Stomach smooth muscle (tissue), 2 donors: ENCODE measurements around the gene ACSL6.

ENCODE experiments used
- H3K27ac ChIP-seq: one replicate; pipeline ENCODE4 v1.7.0; 2013; ENCODE audit warnings: mild to moderate bottlenecking, low read length, inconsistent platforms
- H3K27me3 ChIP-seq, 2 donors: one replicate each; pipeline ENCODE4 v1.7.0; 2013; ENCODE audit warnings: low read length in 2 of 2; ENCODE audit not compliant: insufficient read depth in 2 of 2, control insufficient read depth in 1 of 2
- H3K36me3 ChIP-seq, 2 donors: one replicate each; pipeline ENCODE4 v1.7.0; 2013; ENCODE audit warnings: low read length in 2 of 2; ENCODE audit not compliant: control insufficient read depth in 2 of 2, insufficient read depth in 2 of 2
- H3K4me1 ChIP-seq: one replicate; pipeline ENCODE4 v1.7.0; 2013; ENCODE audit warnings: low read length; ENCODE audit not compliant: control insufficient read depth, insufficient read depth
- H3K4me3 ChIP-seq, 2 donors: one replicate each; pipeline ENCODE4 v1.7.0; 2013; ENCODE audit warnings: low read length in 2 of 2
- H3K9ac ChIP-seq, 2 donors: one replicate each; pipeline ENCODE4 v1.7.0; 2013; ENCODE audit warnings: low read length in 2 of 2, mild to moderate bottlenecking in 1 of 2
- H3K9me3 ChIP-seq, 2 donors: one replicate each; pipeline ENCODE4 v1.7.0; 2013; ENCODE audit warnings: low read length in 2 of 2; ENCODE audit not compliant: control insufficient read depth in 2 of 2
- donor health status: healthy.
- donor health status: Pancreatic carcinoma.

The ACSL6 gene

DNA sequence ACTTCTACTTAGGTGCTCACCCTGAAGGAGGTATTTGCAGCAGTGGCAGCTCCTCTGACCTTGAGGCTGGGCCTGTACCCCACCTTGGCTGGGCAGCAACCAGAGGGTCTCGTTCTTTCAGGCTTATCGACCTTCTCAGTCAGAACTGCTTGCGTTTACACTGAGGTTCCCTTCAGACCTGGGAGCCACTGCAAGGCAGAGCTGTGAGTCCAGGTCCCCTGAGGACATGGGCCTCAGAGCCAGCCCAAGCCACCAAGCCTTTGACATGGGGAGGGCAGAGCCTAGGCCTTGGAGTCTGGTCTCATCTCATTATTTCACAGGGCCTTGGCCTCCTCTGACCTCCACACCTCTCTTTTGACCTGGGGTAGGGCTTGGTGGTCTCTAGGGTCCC lies 13.7 kb downstream of the ACSL6 start:
- no peaks in the 10 kb centered on the region for H3K36me3 ChIP-seq
- H3K4me1 ChIP-seq: peaks cover 4% of the 10 kb centered on the region
- H3K4me3 ChIP-seq: no peak overlapping the region
- no peaks in the 10 kb centered on the region for H3K27me3 ChIP-seq
- no peak overlapping the region for H3K27ac ChIP-seq
- no peaks in the 10 kb centered on the region for H3K9me3 ChIP-seq
- H3K9ac ChIP-seq: no peak overlapping the region

DNA sequence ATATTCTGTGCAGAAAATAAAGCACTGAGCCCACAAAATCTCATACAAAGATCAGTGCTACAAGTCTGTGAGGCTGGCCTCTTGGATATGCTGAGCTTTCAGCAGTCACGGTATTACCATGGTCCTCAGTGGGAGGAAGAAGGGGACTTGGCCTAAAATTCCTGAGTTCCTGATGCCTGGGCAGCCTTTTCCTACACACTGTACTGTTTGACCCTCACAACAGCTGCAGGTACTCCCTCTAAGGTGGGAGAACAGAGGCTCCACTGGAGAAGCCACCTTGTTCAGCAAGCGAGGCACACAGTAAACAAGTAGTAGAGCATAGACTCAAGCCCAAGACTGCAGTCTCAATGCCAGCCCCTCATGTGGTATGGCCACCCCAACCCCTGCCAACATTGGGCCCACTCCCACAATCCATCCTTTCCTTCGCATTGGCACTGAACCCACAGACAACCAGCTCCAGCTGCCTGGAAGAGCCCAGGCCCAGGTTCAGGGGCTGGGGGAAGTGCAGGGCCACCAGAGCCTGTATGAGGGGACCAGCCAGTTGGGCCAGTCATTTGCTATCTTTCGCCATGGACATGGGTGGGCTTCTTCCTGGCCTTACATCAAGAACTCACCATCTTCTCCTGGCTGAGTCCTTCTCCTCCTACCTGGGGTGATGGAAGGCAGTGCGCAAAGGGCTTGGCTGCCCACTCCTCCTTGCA lies 14.3 kb downstream of the ACSL6 start:
- Histone ChIP-seq H3K9me3 (no peaks in the 10 kb centered on the region), H3K9ac (no peak overlapping the region), H3K27ac (no peak overlapping the region), H3K4me3 (no peak overlapping the region), H3K36me3 (no peaks in the 10 kb centered on the region), H3K4me1 (peaks cover 4% of the 10 kb centered on the region), H3K27me3 (no peaks in the 10 kb centered on the region)

DNA sequence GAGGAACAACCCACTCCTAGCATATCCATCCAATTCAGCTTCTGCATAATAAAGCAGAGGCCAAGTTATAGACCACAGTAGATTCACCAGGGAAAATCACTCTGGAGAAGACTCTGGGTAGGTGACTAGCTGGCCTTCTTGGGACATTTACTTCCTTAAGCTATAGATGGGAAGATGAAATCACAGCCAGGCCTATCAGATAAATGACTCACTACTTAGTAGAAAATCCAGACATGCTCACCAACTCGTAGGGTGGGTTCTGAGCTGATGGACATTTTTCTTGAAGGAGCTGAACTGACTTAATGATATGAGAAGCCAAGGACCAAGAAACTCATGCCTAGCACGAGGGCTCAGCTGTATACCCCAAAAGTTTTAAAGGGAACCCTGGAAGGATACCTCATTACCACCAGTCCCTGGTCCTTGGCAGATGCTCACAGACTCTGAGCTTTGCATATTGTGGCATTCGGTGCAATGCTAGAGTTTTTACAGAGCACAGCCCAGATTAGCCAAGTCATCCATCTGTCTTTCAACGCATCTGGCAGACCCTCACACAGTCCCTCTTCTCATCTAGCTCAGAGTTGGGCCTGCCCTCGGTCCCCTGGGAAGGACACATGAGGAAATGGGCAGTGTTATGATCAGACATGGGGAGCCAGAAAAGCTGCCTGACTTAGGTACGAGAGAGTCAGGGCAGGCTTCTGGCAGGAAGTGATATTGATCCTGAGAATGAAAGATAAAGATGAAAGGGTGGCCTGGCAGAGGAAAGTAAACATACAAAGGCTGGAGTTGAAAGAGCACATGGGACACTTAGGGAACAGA lies 15.0 kb downstream of the ACSL6 start:
- Histone ChIP-seq H3K9ac (no peak overlapping the region), H3K4me3 (no peak overlapping the region), H3K4me1 (peaks cover 4% of the 10 kb centered on the region), H3K27me3 (no peaks in the 10 kb centered on the region), H3K9me3 (no peaks in the 10 kb centered on the region), H3K36me3 (no peaks in the 10 kb centered on the region), H3K27ac (no peak overlapping the region)

DNA sequence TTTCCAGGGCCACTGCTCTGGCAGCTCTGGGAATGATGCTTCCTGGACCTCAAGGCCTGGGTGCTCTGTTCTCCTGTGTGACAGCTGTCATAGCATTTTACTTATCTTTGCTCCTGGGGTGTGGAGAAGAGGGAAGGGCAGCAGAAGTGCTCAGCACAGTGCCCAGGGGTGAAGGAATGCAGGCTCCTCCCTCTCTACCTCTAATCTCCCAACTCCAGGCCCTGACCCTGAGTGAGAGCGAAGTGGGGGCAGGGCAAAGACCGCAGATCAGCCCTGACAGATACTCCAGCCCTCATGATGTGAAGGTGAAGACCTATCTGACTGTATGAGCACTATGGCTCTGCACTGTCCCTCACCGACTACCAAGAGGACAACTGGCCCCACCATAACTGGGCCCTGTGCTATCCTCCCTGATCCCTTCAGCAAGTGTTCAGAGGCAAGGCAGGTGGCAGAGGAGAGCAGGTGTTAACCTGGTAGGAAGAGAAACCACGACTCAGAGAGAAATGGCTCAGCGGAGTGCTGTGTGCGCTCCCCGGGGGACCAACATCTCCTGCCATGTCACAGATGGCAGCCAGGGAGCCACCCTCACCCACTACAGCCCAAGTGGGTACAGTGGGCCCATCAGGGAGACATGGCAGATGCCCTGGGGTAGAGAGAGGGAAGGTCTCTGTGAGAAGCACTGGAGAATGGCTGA lies 16.8 kb downstream of the ACSL6 start:
- Histone ChIP-seq H3K4me3 (no peak overlapping the region), H3K36me3 (no peaks in the 10 kb centered on the region), H3K27me3 (no peaks in the 10 kb centered on the region), H3K4me1 (peaks cover 4% of the 10 kb centered on the region), H3K27ac (no peak overlapping the region), H3K9me3 (no peaks in the 10 kb centered on the region), H3K9ac (no peak overlapping the region)

DNA sequence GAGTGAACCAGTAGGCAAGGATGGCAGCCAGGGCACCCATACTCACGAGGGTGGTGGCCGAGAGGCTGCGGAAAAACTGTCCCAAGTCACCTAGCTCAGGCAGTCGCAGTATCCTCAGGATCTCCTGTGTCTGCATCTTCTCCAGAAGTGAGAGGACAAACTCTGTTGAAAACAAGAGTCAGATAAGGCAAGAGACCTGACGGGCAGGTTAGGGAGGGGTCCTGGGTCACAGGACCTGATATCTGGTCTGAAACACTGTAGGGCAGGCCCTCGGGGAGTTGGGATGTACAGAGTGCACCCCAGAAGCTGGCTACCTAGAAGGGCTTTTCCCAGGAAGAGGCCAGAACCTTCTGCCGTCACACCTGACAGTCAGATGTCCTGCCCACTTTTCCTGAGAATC lies 17.4 kb downstream of the ACSL6 start:
- Histone ChIP-seq H3K9me3 (no peaks in the 10 kb centered on the region), H3K27me3 (no peaks in the 10 kb centered on the region), H3K36me3 (no peaks in the 10 kb centered on the region), H3K4me1 (no peaks in the 10 kb centered on the region), H3K27ac (no peak overlapping the region), H3K9ac (no peak overlapping the region), H3K4me3 (no peak overlapping the region)

DNA sequence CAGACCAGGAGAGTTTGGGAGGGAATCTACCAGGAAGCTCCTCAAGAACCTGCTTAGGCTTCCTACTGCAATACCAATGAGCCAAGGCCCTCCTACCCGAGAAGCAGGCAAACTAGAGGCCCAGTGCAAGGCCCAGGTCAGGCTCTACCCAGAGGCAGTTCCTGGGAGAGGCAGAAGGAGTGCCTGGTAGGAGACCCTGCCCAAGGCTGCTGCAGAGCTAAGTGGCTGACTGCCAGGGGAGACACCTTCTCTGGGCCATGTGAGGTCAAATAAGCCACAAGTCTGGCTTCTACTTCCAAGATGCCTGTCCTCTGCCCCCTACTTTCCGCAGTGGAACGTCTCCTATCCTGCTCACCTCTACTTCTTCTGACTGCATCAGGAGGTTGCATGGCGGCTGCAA lies 17.8 kb downstream of the ACSL6 start:
- no peak overlapping the region for H3K4me3 ChIP-seq
- no peaks in the 10 kb centered on the region for H3K9me3 ChIP-seq
- no peaks in the 10 kb centered on the region for H3K27me3 ChIP-seq
- no peak overlapping the region for H3K27ac ChIP-seq
- no peaks in the 10 kb centered on the region for H3K36me3 ChIP-seq
- H3K9ac ChIP-seq: no peak overlapping the region
- no peaks in the 10 kb centered on the region for H3K4me1 ChIP-seq

DNA sequence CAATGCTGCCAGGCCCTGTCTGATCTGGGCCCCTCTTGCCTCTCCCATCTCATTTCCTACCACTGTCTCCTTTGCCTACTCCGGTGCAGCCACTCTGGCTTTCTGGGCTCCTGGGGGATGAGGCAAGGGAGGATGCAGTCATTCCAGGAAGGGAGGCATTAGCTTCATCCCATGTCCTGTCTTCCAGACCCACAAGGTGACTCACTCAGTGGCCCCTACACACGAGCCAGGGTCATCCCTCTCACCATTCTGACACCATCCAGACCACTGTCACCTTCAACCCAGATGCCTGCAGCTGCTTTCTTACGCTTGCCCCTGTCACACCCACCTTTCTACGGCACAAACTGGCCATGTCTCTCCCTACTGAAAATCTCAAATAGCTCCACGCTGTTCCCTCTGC lies 19.1 kb downstream of the ACSL6 start:
- Histone ChIP-seq H3K27me3 (no peaks in the 10 kb centered on the region), H3K4me3 (no peak overlapping the region), H3K27ac (no peak overlapping the region), H3K9me3 (no peaks in the 10 kb centered on the region), H3K4me1 (no peaks in the 10 kb centered on the region), H3K36me3 (no peaks in the 10 kb centered on the region), H3K9ac (no peak overlapping the region)

DNA sequence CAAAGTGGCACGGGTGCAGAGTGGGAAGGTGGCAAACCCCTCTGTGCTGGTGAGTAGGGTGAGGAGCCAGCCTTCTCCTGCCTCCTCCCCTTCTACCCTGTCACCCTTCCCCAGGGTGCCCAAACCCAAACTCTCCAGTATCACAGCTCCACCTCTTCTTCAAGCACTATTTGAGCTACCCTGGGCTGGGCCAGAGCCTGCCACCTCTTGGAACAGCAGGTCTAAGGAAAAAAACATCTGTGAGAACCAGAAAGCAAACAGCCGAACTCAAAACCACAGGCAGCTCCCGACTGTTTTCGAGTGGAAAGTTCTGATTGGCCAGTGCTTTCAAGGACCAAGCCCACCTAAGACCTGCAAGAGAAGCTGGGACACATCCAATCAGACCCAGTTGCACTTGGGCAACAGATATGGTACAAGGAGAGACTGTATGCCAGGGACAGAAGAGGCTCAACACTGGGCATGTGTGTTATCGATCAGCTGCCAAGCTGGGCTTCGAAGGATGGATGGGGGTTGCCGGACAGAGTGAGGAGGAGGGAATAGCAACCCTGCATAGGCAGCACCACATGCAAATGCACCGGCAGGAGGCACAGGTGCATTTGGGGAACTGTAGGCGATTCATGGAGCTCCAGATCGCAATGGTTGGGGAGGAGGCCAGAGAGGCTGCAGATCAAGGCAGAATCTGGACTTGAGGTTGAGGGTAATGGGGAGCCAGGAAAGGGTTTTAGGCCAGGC lies 19.7 kb downstream of the ACSL6 start:
- H3K4me1 ChIP-seq: no peaks in the 10 kb centered on the region
- no peak overlapping the region for H3K4me3 ChIP-seq
- H3K9ac ChIP-seq: no peak overlapping the region
- no peaks in the 10 kb centered on the region for H3K27me3 ChIP-seq
- no peaks in the 10 kb centered on the region for H3K36me3 ChIP-seq
- H3K9me3 ChIP-seq: no peaks in the 10 kb centered on the region
- no peak overlapping the region for H3K27ac ChIP-seq

DNA sequence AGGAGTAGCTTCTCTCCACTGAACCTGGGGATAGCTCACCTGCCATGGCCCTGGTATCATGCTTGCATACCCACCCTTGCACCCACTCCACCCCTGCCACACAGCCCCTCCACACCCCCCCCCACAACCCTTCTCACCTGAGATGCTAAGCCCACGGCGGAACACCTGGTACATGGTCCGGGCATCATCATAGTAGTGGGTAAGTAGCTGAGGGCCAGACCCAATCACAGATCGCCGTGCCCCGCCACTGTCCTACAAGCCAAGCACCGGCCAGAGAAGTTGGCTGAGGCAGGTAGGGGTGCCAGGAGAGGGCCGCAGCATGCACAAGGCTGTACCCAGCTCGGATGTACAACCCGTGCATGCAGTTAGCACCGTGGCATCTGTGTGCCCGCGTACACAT lies 20.7 kb downstream of the ACSL6 start:
- Histone ChIP-seq H3K9me3 (no peaks in the 10 kb centered on the region), H3K4me3 (no peak overlapping the region), H3K27me3 (no peaks in the 10 kb centered on the region), H3K9ac (no peak overlapping the region), H3K36me3 (no peaks in the 10 kb centered on the region), H3K4me1 (no peaks in the 10 kb centered on the region), H3K27ac (no peak overlapping the region)

DNA sequence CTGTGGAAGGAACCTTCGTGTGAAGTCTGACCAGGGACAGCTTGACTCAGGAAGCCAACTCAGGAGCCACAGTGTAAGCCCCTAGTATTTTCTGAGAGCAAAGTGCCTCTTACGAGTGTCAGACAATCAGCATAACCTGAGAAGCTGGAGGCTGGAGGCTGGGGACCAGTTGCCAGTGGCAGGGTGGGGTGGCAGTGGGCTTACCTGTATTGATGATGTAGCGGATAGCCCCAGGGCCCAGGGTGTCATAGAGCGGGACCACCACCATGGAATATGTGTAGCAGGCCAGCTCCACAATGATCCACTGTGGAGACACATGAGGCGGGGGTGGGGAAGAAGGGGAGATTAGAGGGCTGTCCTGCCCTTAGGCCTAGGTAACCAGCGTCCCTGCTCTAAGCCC lies 22.9 kb downstream of the ACSL6 start:
- no peaks in the 10 kb centered on the region for H3K27me3 ChIP-seq
- H3K27ac ChIP-seq: no peak overlapping the region
- H3K9ac ChIP-seq: no peak overlapping the region
- H3K36me3 ChIP-seq: no peaks in the 10 kb centered on the region
- H3K9me3 ChIP-seq: no peaks in the 10 kb centered on the region
- no peak overlapping the region for H3K4me3 ChIP-seq
- peaks cover 5% of the 10 kb centered on the region for H3K4me1 ChIP-seq
